SK-N-SH (cell line): ENCODE results near the gene FGF9. TPM values are rescaled to one million over a fixed set of nuclear protein-coding genes. Genes with fewer than 3 reads are reported as not detected.

Experiments used
- CTCF ChIA-PET: fragments of 300-600, 350-600 bp; formaldehyde crosslinking; extraction: SDS; loops from one replicate; lab custom pipeline; 2021; lab: Yijun Ruan, JAX
- POLR2A ChIA-PET: fragments of 350-600 bp; sonication (Branson Sonifier 250); formaldehyde crosslinking; extraction: SDS; loops from one replicate; lab custom pipeline; 2020; ENCODE audit warnings: antibody characterized with exemption, inconsistent platforms; lab: Yijun Ruan, JAX
- DNase-seq: peaks from one replicate; pipeline ENCODE4 v3.0.0; 2012
- H2AFZ ChIP-seq: fragments of 200-600 bp; sonication (generic); 2 replicates; pipeline ENCODE4 v1.8.1; 2016; ENCODE audit warnings: antibody characterized with exemption, mild to moderate bottlenecking, low read depth
- H3F3A ChIP-seq: fragments of 200-600 bp; sonication (generic); replicated peaks from 2 replicates; pipeline ENCODE3; 2016; ENCODE audit warnings: antibody characterized with exemption, mild to moderate bottlenecking; ENCODE audit not compliant: insufficient read depth
- H3K27ac ChIP-seq, 2 experiments: fragments of 200-500 bp in 1 of 2; fragments of 200-600 bp in 1 of 2; sonication (Bioruptor generic) in 1 of 2; sonication (generic), shearing (Covaris generic) in 1 of 2; 2 replicates each; pipeline versions ENCODE4 v1.5.1 to v1.6.1; 2014 to 2016; ENCODE audit warnings: low read depth in 2 of 2, inconsistent platforms in 1 of 2, low read length in 1 of 2, mild to moderate bottlenecking in 1 of 2, mixed read lengths in 1 of 2
- H3K27me3 ChIP-seq: fragments of 200-600 bp; sonication (generic), shearing (Covaris generic); 2 replicates; pipeline ENCODE4 v1.6.1; 2016; ENCODE audit warnings: mixed run types; ENCODE audit not compliant: insufficient read depth
- H3K36me3 ChIP-seq, 2 experiments: fragments of 200-500 bp in 1 of 2; fragments of 200-600 bp in 1 of 2; sonication (Bioruptor generic) in 1 of 2; sonication (generic) in 1 of 2; replicated peaks in 1 of 2; 2 replicates each; pipeline versions ENCODE3 to v1.5.1; 2014 to 2016; ENCODE audit warnings: low read length in 1 of 2, mild to moderate bottlenecking in 1 of 2; ENCODE audit not compliant: insufficient read depth in 2 of 2, control insufficient read depth in 1 of 2
- H3K4me1 ChIP-seq, 2 experiments: fragments of 200-500 bp in 1 of 2; fragments of 200-600 bp in 1 of 2; sonication (Bioruptor generic) in 1 of 2; sonication (generic), shearing (Covaris generic) in 1 of 2; 2 replicates each; pipeline versions ENCODE4 v1.5.1 to v1.6.1; 2014 to 2016; ENCODE audit warnings: low read depth in 1 of 2, low read length in 1 of 2, mixed run types in 1 of 2; ENCODE audit not compliant: insufficient read depth in 2 of 2, control insufficient read depth in 1 of 2
- H3K4me2 ChIP-seq: fragments of 200-600 bp; sonication (generic), shearing (Covaris generic); 2 replicates; pipeline ENCODE4 v1.6.1; 2017; ENCODE audit warnings: mixed run types
- H3K4me3 ChIP-seq, 2 experiments: fragments of 200-500 bp in 1 of 2; fragments of 200-600 bp in 1 of 2; sonication (Bioruptor generic) in 1 of 2; sonication (generic), shearing (Covaris generic) in 1 of 2; 2 replicates each; pipeline versions ENCODE4 v1.5.1 to v1.8.1; 2014 to 2016; ENCODE audit warnings: low read depth in 2 of 2, inconsistent platforms in 1 of 2, low read length in 1 of 2, mild to moderate bottlenecking in 1 of 2, mixed read lengths in 1 of 2, moderate library complexity in 1 of 2
- H3K79me2 ChIP-seq: fragments of 200-600 bp; sonication (generic); 2 replicates; pipeline ENCODE4 v1.8.1; 2017; ENCODE audit warnings: mild to moderate bottlenecking; ENCODE audit not compliant: insufficient read depth
- H3K9ac ChIP-seq: fragments of 200-600 bp; sonication (generic); 2 replicates; pipeline ENCODE4 v1.6.1; 2017; ENCODE audit warnings: mixed run types
- H3K9me2 ChIP-seq: fragments of 200-600 bp; sonication (generic); 2 replicates; pipeline ENCODE4 v1.6.1; 2017; ENCODE audit warnings: mixed run types
- H3K9me3 ChIP-seq: fragments of 200-600 bp; sonication (generic); 2 replicates; pipeline ENCODE4 v1.6.1; 2017; ENCODE audit warnings: mixed run types, mild to moderate bottlenecking, moderate library complexity
- H4K20me1 ChIP-seq: fragments of 200-600 bp; sonication (generic); 2 replicates; pipeline ENCODE4 v1.6.1; 2017; ENCODE audit warnings: mild to moderate bottlenecking, mixed run types; ENCODE audit not compliant: insufficient read depth
- ELF1 ChIP-seq: IDR thresholded peaks from 2 replicates; pipeline ENCODE4 v1.4.0; 2012
- EZH2phosphoT487 ChIP-seq: fragments of 200-600 bp; sonication (generic); IDR thresholded peaks from 2 replicates; pipeline ENCODE4 v1.6.1; 2017; ENCODE audit warnings: low read depth, mixed run types, mild to moderate bottlenecking, antibody characterized with exemption, moderate library complexity, borderline replicate concordance
- FOSL2 ChIP-seq: IDR thresholded peaks from 2 replicates; pipeline ENCODE4 v1.4.0; 2012; ENCODE audit warnings: low read depth, mild to moderate bottlenecking, moderate library complexity, borderline replicate concordance
- FOXJ3 ChIP-seq: sonication (generic); formaldehyde crosslinking; IDR thresholded peaks from 2 replicates; pipeline ENCODE4 v1.5.1; 2020; ENCODE audit warnings: mild to moderate bottlenecking, missing genetic modification reagents
- GABPA ChIP-seq: IDR thresholded peaks from 2 replicates; pipeline ENCODE4 v1.4.0; 2012; ENCODE audit warnings: low read depth, mild to moderate bottlenecking
- GATA2 ChIP-seq: sonication (generic); formaldehyde crosslinking; IDR thresholded peaks from 2 replicates; pipeline ENCODE4 v1.5.0; 2020; ENCODE audit warnings: mild to moderate bottlenecking, missing genetic modification reagents
- MEF2A ChIP-seq: IDR thresholded peaks from 2 replicates; pipeline ENCODE4 v1.4.0; 2012; ENCODE audit warnings: low read depth, borderline replicate concordance
- MXI1 ChIP-seq: IDR thresholded peaks from 2 replicates; pipeline ENCODE4 v1.6.1; 2012; ENCODE audit warnings: mild to moderate bottlenecking, low read depth, low read length, improper control_type of control experiment
- RXRA ChIP-seq: IDR thresholded peaks from 2 replicates; pipeline ENCODE4 v1.4.0; 2012; ENCODE audit warnings: low read depth, mild to moderate bottlenecking, borderline replicate concordance
- SMC3 ChIP-seq: IDR thresholded peaks from 2 replicates; pipeline ENCODE4 v1.6.1; 2012; ENCODE audit warnings: low read depth, low read length, improper control_type of control experiment
- WGBS: methylation state at CpG from one replicate; pipeline ENCODE4 v1.1.6; 2017; ENCODE audit warnings: low lambda C conversion rate; 5-methylcytosine and 5-hydroxymethylcytosine counted together
- polyA plus RNA-seq, 3 experiments: library from polyadenylated mRNA; depleted of rRNA; stranded (reverse); fragments of >200 nt; gene quantifications; 2 replicates each; pipeline ENCODE4 v1.2.3, GENCODE V29; 2012
- TF ChIP-seq, protein P1 (sequence below): IDR thresholded peaks from 2 replicates; pipeline ENCODE4 v1.4.0; 2012; ENCODE audit warnings: low read depth
- TF ChIP-seq, protein P2 (sequence below): IDR thresholded peaks from 2 replicates; pipeline ENCODE4 v1.4.0; 2012; ENCODE audit warnings: low read depth, borderline replicate concordance
- TF ChIP-seq, protein P3 (sequence below): fragments of 200-600 bp; sonication (generic); IDR thresholded peaks from 2 replicates; pipeline ENCODE4 v1.6.1; 2017; ENCODE audit warnings: antibody characterized with exemption, mild to moderate bottlenecking, moderate library complexity
- TF ChIP-seq, protein P4 (sequence below): fragments of 150-350 bp; IDR thresholded peaks from 2 replicates; pipeline ENCODE4 v1.6.1; 2016; ENCODE audit warnings: mild to moderate bottlenecking, low read depth, low read length
- TF ChIP-seq, protein P5 (sequence below): IDR thresholded peaks from 2 replicates; pipeline ENCODE4 v1.4.0; 2012; ENCODE audit warnings: low read depth, borderline replicate concordance

The FGF9 gene
- polyA plus RNA-seq, 1 of the 3 experiments (the other 2 are of a cell fraction): not detected

DNA sequence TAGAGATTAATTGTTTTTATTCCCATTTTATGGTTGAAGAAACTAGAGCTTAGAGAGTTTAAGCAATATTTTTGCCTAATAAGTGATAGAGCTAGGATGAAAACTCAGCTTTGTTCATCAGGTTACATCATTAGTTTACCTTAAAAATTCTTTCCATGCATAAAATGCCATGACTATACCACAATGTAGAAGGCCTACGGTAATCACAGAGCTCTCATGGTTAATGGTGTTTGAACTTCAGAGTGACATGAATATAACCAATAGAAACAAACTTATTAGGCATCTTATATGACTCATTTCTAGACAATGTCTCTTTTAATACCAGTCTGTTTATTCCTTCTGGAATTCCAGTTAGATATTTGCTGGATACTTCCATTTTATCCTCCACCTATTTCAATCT, 78.5 kb downstream of the FGF9 start:
- H4K20me1 ChIP-seq: no peaks in the 10 kb centered on the region
- H3F3A ChIP-seq: no peaks in the 10 kb centered on the region
- 5% methylated on average over 1 of the region's 1 CpG for WGBS
- H3K9me2 ChIP-seq: no peaks in the 10 kb centered on the region
- no peaks in the 10 kb centered on the region for H3K9me3 ChIP-seq
- POLR2A ChIA-PET: no interaction called here
- no peak overlapping the region for H3K4me3 ChIP-seq
- no peaks in the 10 kb centered on the region for H3K27me3 ChIP-seq
- no peak overlapping the region for H2AFZ ChIP-seq
- no peaks in the 10 kb centered on the region for H3K79me2 ChIP-seq
- H3K4me2 ChIP-seq: no peak overlapping the region
- H3K4me1 ChIP-seq: no peaks in the 10 kb centered on the region
- H3K9ac ChIP-seq: no peak overlapping the region
- CTCF ChIA-PET: no interaction called here
- DNase-seq: no peak
- no peak overlapping the region for H3K27ac ChIP-seq
- H3K36me3 ChIP-seq: no peaks in the 10 kb centered on the region
- TF ChIP-seq FOXJ3: no peak
- TF ChIP-seq EZH2phosphoT487: no peak
- TF ChIP-seq, protein P1, sequence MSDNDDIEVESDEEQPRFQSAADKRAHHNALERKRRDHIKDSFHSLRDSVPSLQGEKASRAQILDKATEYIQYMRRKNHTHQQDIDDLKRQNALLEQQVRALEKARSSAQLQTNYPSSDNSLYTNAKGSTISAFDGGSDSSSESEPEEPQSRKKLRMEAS: no peak
- TF ChIP-seq, protein P2, sequence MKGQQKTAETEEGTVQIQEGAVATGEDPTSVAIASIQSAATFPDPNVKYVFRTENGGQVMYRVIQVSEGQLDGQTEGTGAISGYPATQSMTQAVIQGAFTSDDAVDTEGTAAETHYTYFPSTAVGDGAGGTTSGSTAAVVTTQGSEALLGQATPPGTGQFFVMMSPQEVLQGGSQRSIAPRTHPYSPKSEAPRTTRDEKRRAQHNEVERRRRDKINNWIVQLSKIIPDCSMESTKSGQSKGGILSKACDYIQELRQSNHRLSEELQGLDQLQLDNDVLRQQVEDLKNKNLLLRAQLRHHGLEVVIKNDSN: no peak
- TF ChIP-seq ELF1: no peak
- no peak for TF ChIP-seq FOSL2
- no peak for TF ChIP-seq MEF2A
- TF ChIP-seq, protein P3, sequence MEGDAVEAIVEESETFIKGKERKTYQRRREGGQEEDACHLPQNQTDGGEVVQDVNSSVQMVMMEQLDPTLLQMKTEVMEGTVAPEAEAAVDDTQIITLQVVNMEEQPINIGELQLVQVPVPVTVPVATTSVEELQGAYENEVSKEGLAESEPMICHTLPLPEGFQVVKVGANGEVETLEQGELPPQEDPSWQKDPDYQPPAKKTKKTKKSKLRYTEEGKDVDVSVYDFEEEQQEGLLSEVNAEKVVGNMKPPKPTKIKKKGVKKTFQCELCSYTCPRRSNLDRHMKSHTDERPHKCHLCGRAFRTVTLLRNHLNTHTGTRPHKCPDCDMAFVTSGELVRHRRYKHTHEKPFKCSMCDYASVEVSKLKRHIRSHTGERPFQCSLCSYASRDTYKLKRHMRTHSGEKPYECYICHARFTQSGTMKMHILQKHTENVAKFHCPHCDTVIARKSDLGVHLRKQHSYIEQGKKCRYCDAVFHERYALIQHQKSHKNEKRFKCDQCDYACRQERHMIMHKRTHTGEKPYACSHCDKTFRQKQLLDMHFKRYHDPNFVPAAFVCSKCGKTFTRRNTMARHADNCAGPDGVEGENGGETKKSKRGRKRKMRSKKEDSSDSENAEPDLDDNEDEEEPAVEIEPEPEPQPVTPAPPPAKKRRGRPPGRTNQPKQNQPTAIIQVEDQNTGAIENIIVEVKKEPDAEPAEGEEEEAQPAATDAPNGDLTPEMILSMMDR: no peak
- TF ChIP-seq GABPA: no peak
- TF ChIP-seq SMC3: no peak
- no peak for TF ChIP-seq RXRA
- no peak for TF ChIP-seq MXI1
- no peak for TF ChIP-seq GATA2 (CRISPR knock-in tag)
- TF ChIP-seq, protein P4, sequence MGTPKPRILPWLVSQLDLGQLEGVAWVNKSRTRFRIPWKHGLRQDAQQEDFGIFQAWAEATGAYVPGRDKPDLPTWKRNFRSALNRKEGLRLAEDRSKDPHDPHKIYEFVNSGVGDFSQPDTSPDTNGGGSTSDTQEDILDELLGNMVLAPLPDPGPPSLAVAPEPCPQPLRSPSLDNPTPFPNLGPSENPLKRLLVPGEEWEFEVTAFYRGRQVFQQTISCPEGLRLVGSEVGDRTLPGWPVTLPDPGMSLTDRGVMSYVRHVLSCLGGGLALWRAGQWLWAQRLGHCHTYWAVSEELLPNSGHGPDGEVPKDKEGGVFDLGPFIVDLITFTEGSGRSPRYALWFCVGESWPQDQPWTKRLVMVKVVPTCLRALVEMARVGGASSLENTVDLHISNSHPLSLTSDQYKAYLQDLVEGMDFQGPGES: no peak
- TF ChIP-seq, protein P5, sequence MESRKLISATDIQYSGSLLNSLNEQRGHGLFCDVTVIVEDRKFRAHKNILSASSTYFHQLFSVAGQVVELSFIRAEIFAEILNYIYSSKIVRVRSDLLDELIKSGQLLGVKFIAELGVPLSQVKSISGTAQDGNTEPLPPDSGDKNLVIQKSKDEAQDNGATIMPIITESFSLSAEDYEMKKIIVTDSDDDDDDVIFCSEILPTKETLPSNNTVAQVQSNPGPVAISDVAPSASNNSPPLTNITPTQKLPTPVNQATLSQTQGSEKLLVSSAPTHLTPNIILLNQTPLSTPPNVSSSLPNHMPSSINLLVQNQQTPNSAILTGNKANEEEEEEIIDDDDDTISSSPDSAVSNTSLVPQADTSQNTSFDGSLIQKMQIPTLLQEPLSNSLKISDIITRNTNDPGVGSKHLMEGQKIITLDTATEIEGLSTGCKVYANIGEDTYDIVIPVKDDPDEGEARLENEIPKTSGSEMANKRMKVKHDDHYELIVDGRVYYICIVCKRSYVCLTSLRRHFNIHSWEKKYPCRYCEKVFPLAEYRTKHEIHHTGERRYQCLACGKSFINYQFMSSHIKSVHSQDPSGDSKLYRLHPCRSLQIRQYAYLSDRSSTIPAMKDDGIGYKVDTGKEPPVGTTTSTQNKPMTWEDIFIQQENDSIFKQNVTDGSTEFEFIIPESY: no peak
